VCaP (cell line): ENCODE data around the gene DDX11.
A peak's percentile ranks its signal among the peaks of the same experiment; 100 is the strongest.
"Not testable (repeated sequence)": the region's sequence is repeated elsewhere in the genome, so short reads cannot be mapped to it uniquely, and the experiment has no call there.

Source experiments
- H3K27ac ChIP-seq: fragments of 450-650 bp; 2 replicates; pipeline ENCODE4 v1.5.1; 2017
- TF ChIP-seq, protein P1 (sequence below): fragments of 450-650 bp; conservative IDR thresholded peaks from 2 replicates; pipeline ENCODE4 v1.5.1; 2017; ENCODE audit warnings: mild to moderate bottlenecking, moderate library complexity

The DDX11 gene

DNA sequence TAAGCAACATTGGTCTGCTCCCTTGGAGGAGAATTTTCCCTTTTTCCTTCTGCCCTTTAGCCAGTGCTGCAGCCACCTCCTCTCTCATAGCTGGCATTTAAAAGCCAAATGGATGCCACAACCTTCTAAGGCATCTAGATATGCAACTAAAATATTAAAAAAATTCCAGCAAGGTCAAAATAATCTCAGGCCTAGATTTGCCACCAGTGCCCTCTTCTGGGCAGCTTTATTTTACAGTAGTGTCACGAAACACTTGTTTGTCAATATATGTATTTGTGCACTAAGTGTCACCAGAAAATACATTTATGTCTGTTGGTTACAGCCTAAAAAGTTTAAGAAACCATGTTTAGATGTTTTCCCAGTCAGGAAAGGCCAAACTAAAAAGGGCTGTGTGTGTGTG lies 19.7 kb upstream of the DDX11 start:
- TF ChIP-seq, protein P1, sequence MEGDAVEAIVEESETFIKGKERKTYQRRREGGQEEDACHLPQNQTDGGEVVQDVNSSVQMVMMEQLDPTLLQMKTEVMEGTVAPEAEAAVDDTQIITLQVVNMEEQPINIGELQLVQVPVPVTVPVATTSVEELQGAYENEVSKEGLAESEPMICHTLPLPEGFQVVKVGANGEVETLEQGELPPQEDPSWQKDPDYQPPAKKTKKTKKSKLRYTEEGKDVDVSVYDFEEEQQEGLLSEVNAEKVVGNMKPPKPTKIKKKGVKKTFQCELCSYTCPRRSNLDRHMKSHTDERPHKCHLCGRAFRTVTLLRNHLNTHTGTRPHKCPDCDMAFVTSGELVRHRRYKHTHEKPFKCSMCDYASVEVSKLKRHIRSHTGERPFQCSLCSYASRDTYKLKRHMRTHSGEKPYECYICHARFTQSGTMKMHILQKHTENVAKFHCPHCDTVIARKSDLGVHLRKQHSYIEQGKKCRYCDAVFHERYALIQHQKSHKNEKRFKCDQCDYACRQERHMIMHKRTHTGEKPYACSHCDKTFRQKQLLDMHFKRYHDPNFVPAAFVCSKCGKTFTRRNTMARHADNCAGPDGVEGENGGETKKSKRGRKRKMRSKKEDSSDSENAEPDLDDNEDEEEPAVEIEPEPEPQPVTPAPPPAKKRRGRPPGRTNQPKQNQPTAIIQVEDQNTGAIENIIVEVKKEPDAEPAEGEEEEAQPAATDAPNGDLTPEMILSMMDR: peak; percentile 51
- H3K27ac ChIP-seq: not testable (repeated sequence)

DNA sequence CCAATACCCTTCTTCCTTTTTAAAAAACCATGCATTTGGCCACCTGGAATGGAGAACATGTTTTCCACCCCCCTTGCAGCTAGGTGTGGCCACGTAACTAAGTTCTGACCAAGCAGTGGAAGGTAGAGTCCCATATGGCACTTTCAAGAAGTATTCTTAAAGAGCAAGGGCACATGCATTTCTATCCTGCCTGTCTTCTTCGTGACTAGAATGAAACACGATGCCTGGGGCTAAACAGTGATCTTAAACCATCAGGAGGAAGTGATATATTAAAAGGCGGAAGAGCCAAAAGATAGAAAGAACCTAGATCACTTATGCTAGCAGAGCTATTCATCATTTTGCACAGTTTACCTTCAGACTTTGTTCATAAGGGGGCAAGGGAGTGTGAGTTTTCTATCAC lies 16.0 kb upstream of the DDX11 start:
- no peak overlapping the region for H3K27ac ChIP-seq
- TF ChIP-seq, protein P1: no peak

DNA sequence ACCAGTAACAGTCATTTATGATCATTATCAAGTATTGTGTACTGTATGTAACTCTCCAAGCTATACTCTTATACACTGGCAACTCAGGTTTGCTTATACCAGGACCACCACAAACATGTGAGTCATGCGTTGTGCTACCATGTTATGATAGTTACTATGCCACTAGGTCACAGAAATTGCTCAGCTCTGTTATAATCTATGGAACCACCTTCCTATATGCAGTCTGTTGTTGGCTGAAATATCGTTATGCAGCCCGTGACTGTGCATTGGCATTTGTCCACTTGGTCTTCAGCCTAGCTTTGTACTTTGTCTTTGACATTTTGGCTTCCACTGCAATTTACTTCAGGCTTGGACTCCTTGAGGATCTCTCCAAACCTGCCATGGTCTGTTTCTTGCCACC lies 7.5 kb upstream of the DDX11 start:
- H3K27ac ChIP-seq: not testable (repeated sequence)

DNA sequence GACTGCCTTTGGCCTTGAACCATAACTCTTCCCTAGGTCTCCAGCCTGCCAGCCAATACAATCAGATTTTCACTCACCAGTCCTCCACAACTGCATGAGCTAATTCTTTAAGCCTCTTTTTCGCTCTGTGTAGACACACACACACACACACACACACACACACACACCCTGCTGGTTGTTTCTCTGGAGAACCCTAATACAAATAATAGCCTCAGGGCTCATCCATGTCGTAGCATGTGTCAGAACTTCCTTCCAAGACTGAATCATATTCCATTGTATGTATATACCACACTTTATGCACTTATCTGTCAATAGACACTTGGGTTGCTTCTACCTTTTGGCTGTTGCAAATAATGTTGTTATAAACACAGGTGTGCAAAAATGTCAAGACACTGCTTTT lies 6.0 kb upstream of the DDX11 start:
- H3K27ac ChIP-seq: not testable (repeated sequence)

DNA sequence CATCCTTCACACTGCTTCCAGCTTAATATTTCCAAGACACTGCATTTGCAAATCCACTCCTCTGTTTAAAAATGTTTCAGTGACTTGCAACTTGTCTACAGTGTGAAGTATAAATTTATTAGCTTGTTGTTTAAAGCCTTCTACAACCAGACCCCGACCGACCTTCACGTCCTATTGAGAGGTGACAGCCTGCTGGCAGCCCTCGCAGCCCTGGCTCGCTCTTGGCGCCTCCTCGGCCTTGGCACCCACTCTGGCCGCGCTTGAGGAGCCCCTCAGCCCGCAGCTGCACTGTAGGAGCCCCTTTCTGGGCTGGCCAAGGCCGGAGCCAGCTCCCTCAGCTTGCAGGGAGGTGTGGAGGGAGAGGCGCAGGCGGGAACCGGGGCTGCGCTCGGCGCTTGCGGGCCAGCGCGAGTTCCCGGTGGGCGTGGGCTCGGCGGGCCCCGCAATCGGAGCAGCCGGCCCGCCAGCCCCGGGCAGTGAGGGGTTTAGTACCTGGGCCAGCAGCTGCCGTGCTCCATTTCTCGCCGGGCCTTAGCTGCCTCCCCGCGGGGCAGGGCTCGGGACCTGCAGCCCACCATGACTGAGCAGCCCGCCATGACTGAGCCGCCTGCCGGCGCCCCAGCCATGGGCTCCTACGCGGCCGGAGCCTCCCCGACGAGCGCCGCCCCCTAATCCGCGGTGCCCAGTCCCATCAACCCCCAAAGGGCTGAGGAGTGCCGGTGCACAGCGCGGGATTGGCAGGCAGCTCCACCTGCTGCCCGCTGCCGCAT lies 2.5 kb upstream of the DDX11 start:
- H3K27ac ChIP-seq: not testable (repeated sequence)

DNA sequence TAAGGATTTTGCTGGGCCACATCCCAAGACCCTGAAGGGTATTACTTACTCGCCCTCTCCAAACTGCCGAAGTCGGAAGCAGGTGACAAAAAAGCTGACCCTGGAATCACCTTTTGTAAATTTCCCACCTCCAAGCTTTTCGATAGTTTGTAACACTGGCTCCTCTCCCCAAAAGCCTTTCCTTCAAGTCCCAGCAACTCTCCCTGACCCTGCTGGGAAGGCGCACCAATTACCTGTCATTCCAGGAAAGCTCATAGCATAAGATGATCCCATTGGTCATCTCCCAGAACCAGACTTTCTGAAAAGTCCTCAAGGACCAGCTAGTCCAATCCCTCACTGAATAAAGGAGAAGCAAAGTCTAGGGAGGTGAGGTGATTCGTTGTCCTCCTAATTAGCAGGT lies 698 bp upstream of the DDX11 start:
- peak overlapping the region; percentile 70 for H3K27ac ChIP-seq

DNA sequence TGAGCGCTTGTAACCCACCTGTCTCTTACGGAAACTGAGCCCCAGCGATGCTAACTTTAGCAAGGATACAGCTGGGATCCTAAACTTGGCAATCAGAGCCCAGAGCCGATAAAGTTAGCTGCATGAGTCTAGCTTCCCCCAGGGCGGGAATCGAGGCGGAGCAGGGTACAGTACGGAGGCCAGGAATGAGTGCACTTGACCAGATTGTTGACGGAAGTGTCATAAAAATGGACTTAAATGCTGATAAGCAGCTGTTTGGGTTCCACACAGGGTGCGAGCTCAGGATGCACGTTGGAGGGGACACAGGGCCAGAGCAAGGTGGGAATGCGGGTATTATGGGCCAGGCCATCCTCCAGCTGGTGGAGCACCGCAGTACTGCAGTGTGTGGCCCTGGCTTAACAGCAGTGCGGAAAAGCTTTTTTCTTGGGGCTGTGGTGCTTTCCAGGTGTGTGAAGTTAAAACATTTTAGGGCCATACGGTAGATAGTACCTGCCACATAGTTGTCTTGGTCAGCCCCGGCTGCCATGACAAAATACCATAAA lies 744 bp downstream of the DDX11 start:
- peak overlapping the region; percentile 70 for H3K27ac ChIP-seq
- TF ChIP-seq, protein P1: peak; percentile 32

DNA sequence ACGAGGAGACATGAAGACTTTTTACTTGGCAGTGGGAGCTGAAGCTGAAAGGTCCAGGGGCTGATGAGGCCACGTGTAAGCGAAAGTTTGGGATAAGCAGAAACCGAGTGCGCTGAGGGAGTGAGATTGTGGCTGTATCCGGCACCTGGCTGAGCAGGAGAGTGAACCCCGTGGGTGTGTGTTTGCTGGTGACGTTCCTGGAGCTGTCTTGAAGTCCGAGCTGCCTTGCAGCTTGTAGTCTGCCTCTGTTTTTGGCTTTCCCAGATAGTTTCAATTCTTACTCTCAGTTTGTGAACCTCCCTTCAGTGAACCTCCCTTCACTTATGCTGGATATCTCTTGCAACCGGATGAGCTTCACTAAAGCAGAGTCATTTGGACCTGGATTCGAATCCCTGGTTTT lies 2.5 kb downstream of the DDX11 start:
- H3K27ac ChIP-seq: not testable (repeated sequence)

DNA sequence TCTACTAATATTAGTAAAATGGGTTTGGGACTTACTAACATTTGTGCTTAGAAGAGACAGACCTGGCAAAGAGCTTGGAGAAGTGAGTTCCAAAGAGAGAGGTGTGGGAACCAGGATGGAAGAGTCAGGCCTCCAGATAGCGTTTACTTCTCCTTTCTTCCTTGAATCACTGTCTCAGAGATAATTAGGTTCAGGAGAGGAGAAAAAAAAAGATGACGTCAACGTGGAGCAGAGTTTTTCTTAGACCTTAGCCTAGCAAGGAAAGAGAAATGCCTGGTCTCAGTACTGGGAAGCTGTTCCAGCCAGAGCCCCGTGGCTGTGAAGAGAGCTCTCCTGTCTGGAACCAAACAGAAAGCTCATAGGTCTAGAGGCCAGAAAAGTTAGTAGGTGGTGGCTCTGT lies 3.4 kb downstream of the DDX11 start:
- not testable (repeated sequence) for H3K27ac ChIP-seq

DNA sequence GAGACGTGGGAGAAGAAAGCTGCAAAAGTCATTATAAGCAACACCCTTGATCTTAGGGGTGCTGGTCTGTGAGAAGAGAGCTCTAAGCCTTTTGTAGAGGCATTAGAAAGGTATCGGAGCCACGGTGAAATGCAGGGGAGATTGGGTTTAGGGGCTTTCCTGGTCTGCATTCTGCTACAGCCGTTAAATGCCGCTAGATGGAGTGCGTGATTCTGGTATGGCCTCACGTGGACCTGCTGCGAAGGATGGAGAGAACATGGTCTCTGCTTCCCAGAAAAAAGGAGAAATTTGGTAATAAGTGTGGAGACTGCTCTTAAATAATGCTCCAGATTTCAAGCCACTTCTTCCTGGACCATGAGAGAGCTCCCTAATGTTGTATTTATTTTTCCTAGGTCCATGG lies 4.3 kb downstream of the DDX11 start:
- H3K27ac ChIP-seq: not testable (repeated sequence)

DNA sequence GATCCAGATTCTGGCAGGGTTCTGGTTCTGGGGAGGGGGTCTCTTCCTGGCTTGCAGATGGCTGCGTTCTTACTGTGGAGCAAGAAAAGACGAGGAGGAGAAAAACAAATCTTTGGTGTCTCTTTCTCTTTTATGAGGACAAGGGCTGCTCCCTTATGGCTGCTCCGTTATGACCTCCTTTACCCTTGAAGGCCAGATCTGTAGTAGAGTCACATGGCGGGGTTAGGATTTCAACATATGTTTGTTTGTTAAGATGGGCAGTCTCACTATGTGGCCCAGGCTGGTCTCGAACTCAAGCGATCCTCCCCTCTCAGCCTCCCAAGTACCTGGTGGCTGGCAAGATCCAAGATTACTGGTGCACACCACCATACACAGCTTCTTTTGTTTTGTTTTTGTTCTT lies 5.8 kb downstream of the DDX11 start:
- not testable (repeated sequence) for H3K27ac ChIP-seq

DNA sequence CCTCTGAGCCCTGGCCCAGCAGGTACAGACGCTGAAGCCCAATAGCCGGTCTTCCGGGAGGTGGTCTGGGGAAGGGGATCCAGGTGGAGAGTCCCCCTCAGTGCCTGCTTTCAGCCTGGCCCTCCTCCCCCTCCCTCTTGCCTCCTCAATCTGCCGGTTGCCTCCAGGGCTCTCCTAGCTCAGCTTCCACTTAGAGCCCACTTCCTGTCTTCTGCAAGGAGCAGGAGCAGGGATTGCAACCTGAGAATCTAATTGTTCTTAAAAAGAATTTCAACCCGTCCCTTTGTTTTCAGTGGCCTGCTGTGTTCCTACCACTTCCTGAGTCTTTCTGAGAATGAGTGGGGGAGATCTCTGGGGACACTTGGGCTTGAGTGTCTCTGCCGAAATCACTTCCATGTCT lies 6.6 kb downstream of the DDX11 start:
- H3K27ac ChIP-seq: not testable (repeated sequence)

DNA sequence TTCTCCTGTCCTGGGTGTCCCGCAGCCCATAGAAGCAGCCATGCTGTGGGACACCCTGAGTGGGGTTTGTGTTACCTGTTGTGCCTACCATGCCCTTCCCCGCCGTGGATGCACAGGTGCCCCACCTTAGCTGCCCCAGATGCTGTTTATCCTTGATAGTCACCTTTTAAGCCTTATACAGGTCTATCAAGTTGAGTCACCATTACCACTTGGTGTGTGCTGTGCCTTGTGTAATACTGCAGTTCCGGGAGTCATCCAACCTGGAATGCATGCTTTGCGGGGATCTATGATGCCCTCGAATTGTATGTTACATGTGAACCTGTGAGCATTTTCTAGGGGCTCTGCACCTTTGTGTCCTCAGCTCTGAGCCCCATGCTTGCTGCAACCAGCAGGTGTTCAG lies 7.6 kb downstream of the DDX11 start:
- H3K27ac ChIP-seq: not testable (repeated sequence)

DNA sequence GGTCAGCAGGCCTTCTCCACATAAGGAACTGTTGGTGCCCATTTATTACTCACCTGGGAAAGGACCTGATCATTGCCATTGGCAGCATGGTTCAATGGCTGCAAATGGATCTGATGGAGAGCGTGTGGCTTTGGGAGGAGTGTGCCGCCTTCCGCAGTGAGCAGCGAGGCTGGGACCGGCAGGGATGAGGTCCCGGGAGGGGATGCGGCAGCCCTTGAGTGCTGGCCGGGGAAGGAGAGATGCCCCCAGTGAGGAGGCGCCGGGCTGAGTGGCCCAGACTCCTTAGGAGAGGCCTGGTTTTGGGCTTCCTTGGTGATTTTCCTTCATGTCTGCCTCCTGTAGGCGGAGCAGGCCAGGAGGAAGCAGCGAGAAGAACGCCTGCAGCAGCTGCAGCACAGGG lies 10.6 kb downstream of the DDX11 start:
- not testable (repeated sequence) for H3K27ac ChIP-seq

DNA sequence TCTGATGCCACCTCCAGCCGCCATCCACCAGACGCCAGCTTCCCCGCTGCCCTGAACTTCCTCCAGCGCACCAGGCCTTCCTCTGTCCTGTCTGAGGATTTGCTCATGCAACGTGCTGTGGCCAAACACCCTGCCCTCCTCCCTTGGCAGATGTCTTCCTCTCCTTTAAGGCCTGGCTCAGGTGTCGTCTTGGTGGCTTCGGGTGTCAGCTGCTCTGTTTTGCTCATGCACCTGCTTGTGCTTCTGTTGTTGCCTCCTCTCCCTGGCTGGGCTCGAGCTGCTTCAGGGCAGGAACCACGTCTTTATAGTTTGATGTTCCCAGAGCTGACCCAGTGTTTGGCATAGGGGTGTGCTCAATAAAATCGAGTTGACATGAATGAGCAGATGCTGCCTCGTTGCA lies 12.4 kb downstream of the DDX11 start:
- H3K27ac ChIP-seq: not testable (repeated sequence)

DNA sequence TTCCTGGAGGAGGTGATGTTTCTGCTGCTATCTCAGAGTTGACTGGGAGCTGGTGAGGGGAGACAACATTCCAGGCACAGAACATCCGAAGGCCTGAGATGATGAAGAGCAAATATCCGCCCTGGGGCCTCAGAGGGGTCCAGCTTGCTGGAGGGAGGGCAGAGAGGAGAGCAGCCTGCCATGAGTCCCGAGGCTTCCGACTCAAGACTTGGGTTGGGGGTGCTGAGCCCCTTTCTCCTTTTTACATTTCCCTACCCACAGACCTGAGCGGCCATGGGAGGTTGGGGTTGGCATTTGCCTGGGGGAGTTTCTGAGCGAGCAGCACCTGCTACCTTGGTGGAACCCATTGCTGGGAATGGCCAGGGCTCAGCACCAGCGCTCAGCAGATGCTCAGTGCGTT lies 13.8 kb downstream of the DDX11 start:
- H3K27ac ChIP-seq: not testable (repeated sequence)

DNA sequence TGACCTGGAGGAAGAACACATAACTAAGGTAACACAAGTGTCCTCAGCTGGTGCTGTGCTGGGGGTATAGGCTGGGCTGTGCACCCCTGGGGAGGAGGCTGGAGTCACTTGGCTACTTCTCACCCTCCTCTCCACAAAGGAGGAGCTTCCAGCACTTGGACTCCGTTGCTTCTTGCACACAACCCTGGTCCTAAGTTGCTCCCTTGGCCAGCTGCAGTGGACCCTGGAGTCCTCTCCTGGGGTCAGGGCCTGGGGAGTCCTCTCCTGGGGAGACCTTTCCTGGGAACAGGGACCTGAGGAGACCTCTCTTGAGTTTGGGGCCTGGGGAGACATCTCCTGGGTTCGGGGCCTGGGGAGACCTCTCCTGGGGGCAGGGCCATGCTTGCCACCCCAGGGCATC lies 14.3 kb downstream of the DDX11 start:
- not testable (repeated sequence) for H3K27ac ChIP-seq
